ENCODE data around the gene TAS2R4.

The TAS2R4 gene, protein sequence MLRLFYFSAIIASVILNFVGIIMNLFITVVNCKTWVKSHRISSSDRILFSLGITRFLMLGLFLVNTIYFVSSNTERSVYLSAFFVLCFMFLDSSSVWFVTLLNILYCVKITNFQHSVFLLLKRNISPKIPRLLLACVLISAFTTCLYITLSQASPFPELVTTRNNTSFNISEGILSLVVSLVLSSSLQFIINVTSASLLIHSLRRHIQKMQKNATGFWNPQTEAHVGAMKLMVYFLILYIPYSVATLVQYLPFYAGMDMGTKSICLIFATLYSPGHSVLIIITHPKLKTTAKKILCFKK

DNA sequence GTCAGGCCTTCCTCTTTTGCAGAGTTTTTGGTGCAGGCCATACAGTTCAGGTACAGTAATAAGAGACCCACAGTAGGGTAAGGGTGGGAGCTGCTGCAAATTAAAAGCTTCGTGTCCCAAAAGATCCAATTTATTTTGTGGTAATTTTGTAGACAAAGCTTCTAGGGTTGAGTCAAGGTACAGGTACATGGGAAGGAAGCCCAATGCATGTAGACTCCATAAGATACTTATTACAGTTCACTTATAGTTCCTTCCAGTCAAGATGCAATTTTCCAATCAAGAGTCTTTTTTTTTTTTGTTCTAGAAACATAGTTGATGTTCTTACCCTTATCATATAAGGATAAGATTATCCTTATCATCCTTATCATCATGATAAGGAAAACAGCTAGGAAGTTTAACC lies at the start of gene TAS2R4:
TSS of gene TAS2R4 (plus strand) at position 301 of the 400 bp plus-strand sequence. CDS start 1,815 bp downstream, outside the sequence.
- H3K27me3 ChIP-seq (ENCODE audit: insufficient read depth, low read length), result no peaks in the 10 kb centered on the region
- no peak within 1 kb of the TSS for H3K4me3 ChIP-seq (ENCODE audit: low read depth, low read length)
- no peak within 1 kb of the TSS for H2AFZ ChIP-seq (ENCODE audit: low read length, unreplicated experiment)
- H3K4me1 ChIP-seq (ENCODE audit: control insufficient read depth, insufficient read depth, low read length, unreplicated experiment), result no peaks in the 10 kb centered on the region
- H3K36me3 ChIP-seq (ENCODE audit: insufficient read depth, low read length), result no peaks in the 10 kb centered on the region
- no peaks in the 10 kb centered on the region for H3K79me2 ChIP-seq (ENCODE audit: control insufficient read depth, insufficient read depth, low read length, unreplicated experiment)
- no peak within 1 kb of the TSS for H3K27ac ChIP-seq (ENCODE audit: low read depth, low read length)

DNA sequence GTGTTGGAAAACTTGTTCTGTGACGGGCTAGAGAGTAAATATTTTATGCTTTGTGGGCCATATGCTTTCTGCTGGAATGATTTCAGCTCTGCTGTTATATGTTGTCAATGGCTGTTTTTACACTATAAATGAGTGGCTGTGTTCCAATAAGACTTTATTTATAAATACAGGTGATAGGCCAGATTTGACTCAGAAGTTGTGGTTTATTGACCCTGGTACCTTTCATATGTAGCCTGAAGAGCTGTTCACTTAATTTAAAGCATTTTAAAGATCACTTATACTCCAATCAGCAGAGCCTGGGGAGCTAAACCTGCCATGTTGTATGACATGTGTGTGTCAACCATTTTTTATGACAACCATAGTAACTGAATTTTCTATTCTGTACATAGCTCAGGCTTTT lies 47.5 kb upstream of the TAS2R4 start:
- Histone ChIP-seq H3K27me3 (ENCODE audit: insufficient read depth, low read length) (peaks cover 30% of the 10 kb centered on the region), H3K4me1 (ENCODE audit: control insufficient read depth, insufficient read depth, low read length, unreplicated experiment) (no peaks in the 10 kb centered on the region), H3K36me3 (ENCODE audit: insufficient read depth, low read length) (no peaks in the 10 kb centered on the region)

DNA sequence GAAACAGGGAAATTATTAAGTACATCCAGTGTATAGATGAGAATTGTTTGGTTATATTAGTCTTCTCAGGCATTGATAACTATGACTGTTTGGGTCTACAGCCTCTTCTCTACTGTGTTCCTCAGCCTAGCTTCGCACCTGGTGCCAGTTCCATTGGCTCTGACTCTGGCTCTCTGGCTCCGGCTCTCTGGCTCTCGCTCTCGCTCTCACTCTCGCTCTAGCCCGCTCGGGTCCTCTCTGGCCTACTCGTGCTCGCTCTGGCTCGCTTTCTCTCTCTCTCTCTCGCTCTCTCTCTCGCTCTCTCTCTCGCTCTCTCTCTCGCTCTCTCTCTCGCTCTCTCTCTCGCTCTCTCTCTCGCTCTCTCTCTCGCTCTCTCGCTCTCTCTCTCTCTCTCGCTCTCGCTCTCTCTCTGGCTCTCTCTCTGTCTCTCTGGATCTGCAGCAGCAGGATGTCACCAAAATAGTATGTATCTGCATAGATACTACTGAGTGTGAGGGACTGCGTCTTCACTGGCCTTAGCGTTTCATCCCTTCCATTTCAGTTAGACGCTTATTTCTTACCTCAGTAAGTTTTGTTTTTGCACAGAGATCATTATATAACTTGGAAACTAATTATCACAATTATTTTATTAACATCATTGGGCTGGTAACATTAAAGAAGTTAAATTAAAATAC lies 44.9 kb upstream of the TAS2R4 start:
- Histone ChIP-seq H2AFZ (ENCODE audit: low read length, unreplicated experiment) (no peak overlapping the region), H3K4me3 (ENCODE audit: low read depth, low read length) (no peak overlapping the region), H3K4me1 (ENCODE audit: control insufficient read depth, insufficient read depth, low read length, unreplicated experiment) (no peaks in the 10 kb centered on the region), H3K36me3 (ENCODE audit: insufficient read depth, low read length) (no peaks in the 10 kb centered on the region), H3K27me3 (ENCODE audit: insufficient read depth, low read length) (peaks cover 23% of the 10 kb centered on the region; the same call in 1 of the 2 replicates), H3K79me2 (ENCODE audit: control insufficient read depth, insufficient read depth, low read length, unreplicated experiment) (no peaks in the 10 kb centered on the region), H3K27ac (ENCODE audit: low read depth, low read length) (no peak overlapping the region)

More for the DNA sequence above, 47.5 kb upstream of the TAS2R4 start:
- Histone ChIP-seq H3K4me3 (ENCODE audit: low read depth, low read length) (no peak overlapping the region), H3K79me2 (ENCODE audit: control insufficient read depth, insufficient read depth, low read length, unreplicated experiment) (no peaks in the 10 kb centered on the region), H3K27ac (ENCODE audit: low read depth, low read length) (no peak overlapping the region), H2AFZ (ENCODE audit: low read length, unreplicated experiment) (no peak overlapping the region)

DNA sequence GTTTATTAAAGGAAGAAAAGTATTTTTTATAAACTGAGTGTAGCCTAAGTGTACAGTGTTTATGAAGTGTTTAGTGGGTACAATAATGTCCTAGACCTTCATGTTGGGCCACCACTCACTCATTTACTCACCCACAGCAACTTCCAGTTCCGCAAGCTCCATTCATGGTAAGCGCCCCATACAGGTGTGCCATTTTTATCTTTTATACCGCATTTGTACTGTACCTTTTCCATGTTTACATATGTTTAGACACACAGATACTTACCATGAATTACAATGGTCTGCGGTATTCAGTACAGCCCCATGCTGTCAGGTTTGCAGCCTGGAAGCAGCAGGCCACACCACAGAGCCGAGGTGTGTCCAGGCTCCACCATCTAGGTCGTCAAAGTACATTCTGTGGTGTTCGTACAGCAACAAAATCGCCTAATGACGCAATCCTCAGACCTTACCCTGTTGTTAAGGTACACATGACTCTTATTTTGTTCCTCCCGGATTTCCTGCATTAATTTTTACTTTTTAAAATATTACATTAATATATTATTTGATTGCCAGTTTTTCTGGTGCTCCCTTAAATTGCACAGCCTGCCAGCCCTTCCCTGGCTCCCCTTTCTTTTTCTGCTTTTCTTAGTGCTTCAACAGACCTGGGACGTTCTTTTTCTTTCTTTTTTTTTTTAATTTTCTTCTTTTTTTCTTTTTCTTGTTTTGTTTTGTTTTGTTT lies 39.2 kb upstream of the TAS2R4 start:
- peak overlapping the region; percentile 53 for H3K27ac ChIP-seq (ENCODE audit: low read depth, low read length)

DNA sequence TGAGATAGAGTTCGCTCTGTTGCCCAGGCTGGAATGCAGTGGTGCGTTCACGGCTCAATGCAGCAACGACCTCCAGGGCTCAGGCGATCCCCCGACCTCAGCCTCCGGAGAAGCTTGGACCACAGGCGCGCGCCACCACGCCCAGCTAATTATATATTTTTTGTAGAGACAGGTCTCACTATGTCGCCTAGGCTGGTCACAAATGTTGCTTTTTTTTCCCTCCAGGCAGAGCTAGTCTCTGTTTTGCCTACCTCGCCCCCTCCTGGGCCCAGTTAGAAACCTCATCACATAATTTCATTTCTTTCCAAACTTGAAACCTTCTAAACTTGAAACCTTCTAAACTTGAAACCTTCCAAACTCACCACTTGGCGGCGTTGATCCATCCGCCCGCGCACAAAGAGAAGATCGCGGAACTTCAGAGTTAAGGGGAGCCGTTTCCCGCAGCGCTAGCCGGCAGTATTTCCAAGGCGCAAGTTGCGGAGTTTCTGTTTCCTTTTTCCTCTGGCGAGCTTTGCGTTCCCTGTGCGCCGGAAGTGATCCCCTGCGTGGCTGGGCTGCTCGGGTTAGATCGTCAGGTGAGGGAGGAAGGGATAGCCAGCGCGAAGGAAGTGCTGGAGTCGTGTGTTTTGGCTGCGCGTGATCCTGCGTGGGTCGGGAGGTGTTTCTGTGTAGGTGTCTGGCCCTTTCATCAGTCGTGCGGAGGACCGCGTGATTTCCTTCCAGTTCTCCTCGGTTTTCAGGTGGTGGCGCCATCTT lies 38.5 kb upstream of the TAS2R4 start, which contains the start of gene SSBP1:
TSS of gene SSBP1 (plus strand) at position 523 of the 756 bp plus-strand sequence. CDS start 809 bp downstream, outside the sequence.
- Histone ChIP-seq H3K4me3 (ENCODE audit: low read depth, low read length) (peak within 1 kb of the TSS; percentile 90), H3K79me2 (ENCODE audit: control insufficient read depth, insufficient read depth, low read length, unreplicated experiment) (peaks cover 41% of the 10 kb centered on the region), H3K4me1 (ENCODE audit: control insufficient read depth, insufficient read depth, low read length, unreplicated experiment) (peaks cover 16% of the 10 kb centered on the region), H3K36me3 (ENCODE audit: insufficient read depth, low read length) (peaks cover 20% of the 10 kb centered on the region), H3K27me3 (ENCODE audit: insufficient read depth, low read length) (no peaks in the 10 kb centered on the region), H2AFZ (ENCODE audit: low read length, unreplicated experiment) (peak within 1 kb of the TSS; percentile 98), H3K27ac (ENCODE audit: low read depth, low read length) (peak within 1 kb of the TSS; percentile 53)

More for the DNA sequence above, 39.2 kb upstream of the TAS2R4 start:
- Histone ChIP-seq H3K36me3 (ENCODE audit: insufficient read depth, low read length) (peaks cover 19% of the 10 kb centered on the region), H3K4me3 (ENCODE audit: low read depth, low read length) (peak overlapping the region; percentile 90), H3K4me1 (ENCODE audit: control insufficient read depth, insufficient read depth, low read length, unreplicated experiment) (peaks cover 16% of the 10 kb centered on the region), H3K27me3 (ENCODE audit: insufficient read depth, low read length) (no peaks in the 10 kb centered on the region), H2AFZ (ENCODE audit: low read length, unreplicated experiment) (peak overlapping the region; percentile 98), H3K79me2 (ENCODE audit: control insufficient read depth, insufficient read depth, low read length, unreplicated experiment) (peaks cover 37% of the 10 kb centered on the region)

DNA sequence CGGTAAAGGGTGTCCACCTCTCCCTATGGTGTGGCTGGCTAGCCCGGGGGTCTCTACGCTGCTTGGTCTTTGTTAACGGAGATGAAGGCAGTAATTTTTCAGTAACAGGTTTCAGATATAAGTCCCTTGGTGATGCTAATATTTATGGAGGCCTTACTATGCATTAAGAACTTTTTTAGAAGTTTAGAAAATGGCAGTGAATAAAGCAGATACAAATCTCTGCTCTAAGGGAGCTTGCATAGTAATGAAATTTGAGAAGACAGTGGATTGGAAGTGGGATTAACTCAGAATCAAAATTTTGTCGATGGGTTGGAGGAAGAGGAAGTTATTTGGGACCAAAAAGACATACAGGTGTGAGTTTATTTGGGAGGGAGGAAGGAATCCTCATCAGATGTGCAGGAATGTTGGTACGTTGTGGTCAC lies 37.9 kb upstream of the TAS2R4 start:
- H3K27ac ChIP-seq (ENCODE audit: low read depth, low read length), result peak overlapping the region; percentile 38
- H3K79me2 ChIP-seq (ENCODE audit: control insufficient read depth, insufficient read depth, low read length, unreplicated experiment), result peaks cover 44% of the 10 kb centered on the region
- peak overlapping the region; percentile 84 for H2AFZ ChIP-seq (ENCODE audit: low read length, unreplicated experiment)
- peaks cover 16% of the 10 kb centered on the region for H3K4me1 ChIP-seq (ENCODE audit: control insufficient read depth, insufficient read depth, low read length, unreplicated experiment)
- H3K4me3 ChIP-seq (ENCODE audit: low read depth, low read length), result peak overlapping the region; percentile 90
- H3K36me3 ChIP-seq (ENCODE audit: insufficient read depth, low read length), result peaks cover 26% of the 10 kb centered on the region
- no peaks in the 10 kb centered on the region for H3K27me3 ChIP-seq (ENCODE audit: insufficient read depth, low read length)

DNA sequence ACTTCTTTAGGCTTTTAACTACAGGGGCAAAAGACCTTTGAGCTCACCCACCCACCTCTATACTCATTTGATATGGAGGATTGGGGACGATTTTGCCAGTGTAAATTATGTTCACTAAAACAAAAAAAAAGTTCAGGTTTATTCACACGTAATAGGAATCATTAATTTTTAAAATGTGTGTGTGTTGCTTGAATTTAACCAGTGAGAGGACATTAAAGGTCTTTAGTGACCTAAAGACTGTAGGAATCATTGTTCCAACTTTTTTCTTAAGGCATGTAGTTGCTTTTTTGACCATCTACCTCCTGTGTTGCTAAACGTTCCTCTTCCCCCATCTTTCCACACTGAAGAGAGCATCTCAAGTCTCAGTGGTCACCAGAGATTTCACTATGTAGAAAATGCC lies 37.2 kb upstream of the TAS2R4 start:
- H3K79me2 ChIP-seq (ENCODE audit: control insufficient read depth, insufficient read depth, low read length, unreplicated experiment), result peaks cover 44% of the 10 kb centered on the region
- H3K4me1 ChIP-seq (ENCODE audit: control insufficient read depth, insufficient read depth, low read length, unreplicated experiment), result peaks cover 16% of the 10 kb centered on the region
- peak overlapping the region; percentile 90 for H3K4me3 ChIP-seq (ENCODE audit: low read depth, low read length)
- peaks cover 32% of the 10 kb centered on the region for H3K36me3 ChIP-seq (ENCODE audit: insufficient read depth, low read length)
- H2AFZ ChIP-seq (ENCODE audit: low read length, unreplicated experiment), result no peak overlapping the region
- no peak overlapping the region for H3K27ac ChIP-seq (ENCODE audit: low read depth, low read length)
- no peaks in the 10 kb centered on the region for H3K27me3 ChIP-seq (ENCODE audit: insufficient read depth, low read length)

DNA sequence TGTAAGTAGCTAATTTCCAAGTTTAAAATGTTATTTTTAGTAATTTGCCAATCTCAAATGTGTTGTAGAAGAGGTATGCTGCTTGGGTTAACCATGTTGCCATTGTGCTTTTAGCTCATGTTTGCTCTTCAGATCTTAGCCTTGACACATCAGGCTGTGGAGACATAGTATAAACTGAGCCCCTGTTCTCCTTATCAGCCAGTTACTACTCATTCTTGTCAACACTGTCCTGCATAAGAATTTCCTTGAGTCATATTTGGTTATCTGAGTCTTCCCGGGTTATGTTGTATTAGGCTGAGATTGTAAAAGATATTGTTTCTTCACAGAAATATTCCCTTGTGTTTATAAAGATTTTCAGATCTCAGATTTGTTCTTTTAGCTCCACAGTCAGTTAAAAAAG lies 34.2 kb upstream of the TAS2R4 start:
- no peak overlapping the region for H2AFZ ChIP-seq (ENCODE audit: low read length, unreplicated experiment)
- peaks cover 44% of the 10 kb centered on the region for H3K79me2 ChIP-seq (ENCODE audit: control insufficient read depth, insufficient read depth, low read length, unreplicated experiment)
- H3K36me3 ChIP-seq (ENCODE audit: insufficient read depth, low read length), result peaks cover 55% of the 10 kb centered on the region
- H3K27me3 ChIP-seq (ENCODE audit: insufficient read depth, low read length), result no peaks in the 10 kb centered on the region
- H3K4me1 ChIP-seq (ENCODE audit: control insufficient read depth, insufficient read depth, low read length, unreplicated experiment), result peaks cover 13% of the 10 kb centered on the region
- no peak overlapping the region for H3K4me3 ChIP-seq (ENCODE audit: low read depth, low read length)
- H3K27ac ChIP-seq (ENCODE audit: low read depth, low read length), result no peak overlapping the region

DNA sequence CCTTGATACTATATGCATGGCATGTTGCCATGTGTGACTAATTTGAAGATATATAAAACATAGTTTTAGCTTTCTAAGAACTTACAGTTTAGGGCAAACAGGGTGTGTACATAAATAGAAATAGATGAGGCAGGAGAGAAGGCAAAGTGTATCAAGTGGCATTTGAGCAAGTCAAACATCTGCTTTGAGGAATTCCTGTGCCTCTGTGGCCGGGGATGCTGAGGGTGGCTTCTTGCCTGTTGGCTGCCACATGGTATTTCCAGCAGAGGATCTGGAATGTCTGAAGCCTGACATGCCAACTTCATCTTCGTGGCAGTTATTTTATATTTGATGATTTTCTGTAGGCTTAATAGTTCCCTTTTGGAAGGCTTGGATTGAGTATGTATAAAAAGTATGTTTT lies 32.3 kb upstream of the TAS2R4 start:
- peaks cover 9% of the 10 kb centered on the region for H3K4me1 ChIP-seq (ENCODE audit: control insufficient read depth, insufficient read depth, low read length, unreplicated experiment)
- H3K4me3 ChIP-seq (ENCODE audit: low read depth, low read length), result no peak overlapping the region
- H2AFZ ChIP-seq (ENCODE audit: low read length, unreplicated experiment), result no peak overlapping the region
- peaks cover 68% of the 10 kb centered on the region for H3K36me3 ChIP-seq (ENCODE audit: insufficient read depth, low read length)
- H3K79me2 ChIP-seq (ENCODE audit: control insufficient read depth, insufficient read depth, low read length, unreplicated experiment), result peaks cover 35% of the 10 kb centered on the region
- H3K27ac ChIP-seq (ENCODE audit: low read depth, low read length), result no peak overlapping the region
- no peaks in the 10 kb centered on the region for H3K27me3 ChIP-seq (ENCODE audit: insufficient read depth, low read length)

DNA sequence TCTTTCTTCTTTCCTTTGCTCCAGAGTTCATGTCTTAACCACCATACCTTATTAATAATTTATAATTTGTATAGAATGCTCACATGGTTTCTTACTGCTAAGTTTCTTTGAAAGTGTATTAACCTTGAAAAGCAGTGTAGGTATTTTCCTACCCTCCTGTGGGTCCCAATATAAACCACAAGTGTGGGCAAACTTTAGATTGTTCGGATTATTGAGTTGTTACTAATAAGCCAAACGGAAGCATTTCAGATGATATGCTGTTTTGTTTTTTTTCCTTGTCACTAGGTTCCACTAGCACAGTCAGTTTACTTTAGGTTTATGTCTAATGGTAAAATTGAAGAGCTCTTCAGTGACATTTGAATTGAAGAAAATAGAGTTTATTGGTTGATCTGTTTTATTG lies 28.1 kb upstream of the TAS2R4 start:
- Histone ChIP-seq H3K27me3 (ENCODE audit: insufficient read depth, low read length) (no peaks in the 10 kb centered on the region), H2AFZ (ENCODE audit: low read length, unreplicated experiment) (no peak overlapping the region), H3K79me2 (ENCODE audit: control insufficient read depth, insufficient read depth, low read length, unreplicated experiment) (peaks cover 1% of the 10 kb centered on the region), H3K36me3 (ENCODE audit: insufficient read depth, low read length) (peaks cover 83% of the 10 kb centered on the region), H3K4me3 (ENCODE audit: low read depth, low read length) (no peak overlapping the region), H3K4me1 (ENCODE audit: control insufficient read depth, insufficient read depth, low read length, unreplicated experiment) (no peaks in the 10 kb centered on the region), H3K27ac (ENCODE audit: low read depth, low read length) (no peak overlapping the region)

All from ACC112 (cell line).